Measurements from ENCODE around the gene ZBTB16. TPM values are rescaled to one million over a fixed set of nuclear protein-coding genes. Genes with fewer than 3 reads are reported as not detected.

Gene ZBTB16
- total RNA-seq, 2 experiments from 2014 or later, result 3.0 to 4.6 TPM

- ATAC-seq, result no peak
- no peak for DNase-seq
- intact Hi-C loops (cut with DNase I, micrococcal nuclease), result no loop called here
- H3K27me3 Mint-ChIP-seq, result no peaks in the 10 kb centered on the region
- H3K36me3 Mint-ChIP-seq (ENCODE audit: low read depth), result peaks cover 2% of the 10 kb centered on the region
- ChIA-PET POLR2A (no interaction called here), CTCF (interaction anchor here (1.2 kb wide), 1 partner anchor 18 kb away, joined by 3 read pairs; no protein-coding TSS in a partner anchor)
- no peaks in the 10 kb centered on the region for H3K4me1 Mint-ChIP-seq
- no peaks in the 10 kb centered on the region for H3K9me3 Mint-ChIP-seq (ENCODE audit: low read depth)
- H3K27ac Mint-ChIP-seq, result no peak overlapping the region
- no peak overlapping the region for H3K4me3 Mint-ChIP-seq
These were observed 185.3 kb downstream of the ZBTB16 start for GRCh38 chr11:114244726-114245394.

GRCh38 chr11:114246321-114247069 lies 187.0 kb downstream of the ZBTB16 start:
- CTCF ChIA-PET, result interaction anchor here (0.8 to 1.8 kb wide), 4 partner anchors 14 to 1458 kb away, joined by 3 to 5 read pairs (median 4); no protein-coding TSS in a partner anchor
- POLR2A ChIA-PET, result no interaction called here
- DNase-seq (no peak), ATAC-seq (no peak)
- H3K4me3 Mint-ChIP-seq, result no peak overlapping the region
- intact Hi-C loops (cut with DNase I, micrococcal nuclease), result no loop called here
- H3K27ac Mint-ChIP-seq, result no peak overlapping the region
- H3K36me3 Mint-ChIP-seq (ENCODE audit: low read depth), result peaks cover 2% of the 10 kb centered on the region
- H3K4me1 Mint-ChIP-seq, result no peaks in the 10 kb centered on the region
- H3K9me3 Mint-ChIP-seq (ENCODE audit: low read depth), result no peaks in the 10 kb centered on the region
- H3K27me3 Mint-ChIP-seq, result no peaks in the 10 kb centered on the region

GRCh38 chr11:114247070-114247789 lies 187.7 kb downstream of the ZBTB16 start:
- ATAC-seq, result no peak

GRCh38 chr11:114250180-114250579 lies 190.7 kb downstream of the ZBTB16 start:
- Mint-ChIP-seq H3K27ac (no peak overlapping the region), H3K9me3 (ENCODE audit: low read depth) (no peaks in the 10 kb centered on the region), H3K27me3 (no peaks in the 10 kb centered on the region), H3K36me3 (ENCODE audit: low read depth) (peaks cover 2% of the 10 kb centered on the region), H3K4me1 (no peaks in the 10 kb centered on the region), H3K4me3 (no peak overlapping the region)
- ChIA-PET CTCF (interaction anchor here (0.6 to 4.7 kb wide), 2 partner anchors 12 to 16 kb away, joined by 3 to 36 read pairs; no protein-coding TSS in a partner anchor), POLR2A (no interaction called here)
- no peak for DNase-seq
- ATAC-seq, result no peak
- intact Hi-C loops (cut with DNase I, micrococcal nuclease), result no loop called here

More at GRCh38 chr11:114247070-114247789, 187.7 kb downstream of the ZBTB16 start:
- Mint-ChIP-seq H3K4me1 (no peaks in the 10 kb centered on the region), H3K27me3 (no peaks in the 10 kb centered on the region), H3K9me3 (ENCODE audit: low read depth) (no peaks in the 10 kb centered on the region), H3K27ac (no peak overlapping the region), H3K36me3 (ENCODE audit: low read depth) (peaks cover 2% of the 10 kb centered on the region), H3K4me3 (no peak overlapping the region)
- POLR2A ChIA-PET, result no interaction called here
- no peak for DNase-seq
- intact Hi-C loops (cut with DNase I, micrococcal nuclease), result no loop called here
- CTCF ChIA-PET, result interaction anchor here (1.8 kb wide), 1 partner anchor 13 kb away, joined by 5 read pairs; no protein-coding TSS in a partner anchor

- no peak overlapping the region for H3K4me3 Mint-ChIP-seq
- no peak for DNase-seq
- peaks cover 2% of the 10 kb centered on the region for H3K36me3 Mint-ChIP-seq (ENCODE audit: low read depth)
- H3K9me3 Mint-ChIP-seq (ENCODE audit: low read depth), result no peaks in the 10 kb centered on the region
- H3K27me3 Mint-ChIP-seq, result no peaks in the 10 kb centered on the region
- intact Hi-C loops (cut with DNase I, micrococcal nuclease), result no loop called here
- POLR2A ChIA-PET, result interaction anchor here (0.6 kb wide), 1 partner anchor 12 kb away, joined by 3 read pairs; no protein-coding TSS in a partner anchor
- no peaks in the 10 kb centered on the region for H3K4me1 Mint-ChIP-seq
- H3K27ac Mint-ChIP-seq, result no peak overlapping the region
- no peak for ATAC-seq
- CTCF ChIA-PET, result interaction anchor here (0.6 to 4.7 kb wide), 3 partner anchors 11 to 17 kb away, joined by 3 to 36 read pairs (median 3); no protein-coding TSS in a partner anchor
These were observed 191.7 kb downstream of the ZBTB16 start for GRCh38 chr11:114250993-114251814.

DNA sequence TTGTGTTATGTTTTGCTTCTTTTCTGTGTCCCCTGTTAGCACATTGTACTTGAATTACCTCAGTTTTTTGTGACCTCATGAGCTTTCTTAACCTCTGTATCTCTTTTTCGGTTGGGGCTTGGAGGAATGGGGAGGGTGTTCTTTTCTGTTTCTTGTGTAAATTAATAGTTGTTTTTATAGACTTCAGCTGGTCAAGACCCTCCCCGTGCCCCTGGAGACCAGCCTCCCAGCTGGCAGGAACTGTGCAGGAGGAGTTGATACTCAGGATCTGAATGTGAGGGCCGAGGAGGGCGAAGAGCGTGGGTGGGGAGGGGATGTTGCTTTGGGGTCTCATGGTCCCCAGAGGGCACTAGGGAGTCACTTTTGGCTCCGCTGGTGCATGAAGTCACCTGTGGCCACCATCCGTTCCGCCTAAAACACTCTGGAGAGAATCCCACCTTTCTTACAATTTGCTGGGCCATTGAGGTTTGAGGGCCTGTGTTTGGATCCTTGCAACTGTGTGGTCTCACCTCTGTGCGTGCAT lies 192.4 kb downstream of the ZBTB16 start:
- Mint-ChIP-seq H3K9me3 (ENCODE audit: low read depth) (no peaks in the 10 kb centered on the region), H3K27ac (no peak overlapping the region), H3K4me3 (no peak overlapping the region), H3K36me3 (ENCODE audit: low read depth) (peaks cover 2% of the 10 kb centered on the region), H3K27me3 (no peaks in the 10 kb centered on the region), H3K4me1 (no peaks in the 10 kb centered on the region)
- DNase-seq (no peak), ATAC-seq (no peak)
- ChIA-PET POLR2A (interaction anchor here (0.6 kb wide), 1 partner anchor 13 kb away, joined by 3 read pairs; no protein-coding TSS in a partner anchor), CTCF (interaction anchor here (4.7 kb wide), 1 partner anchor 10 kb away, joined by 36 read pairs; no protein-coding TSS in a partner anchor)
- intact Hi-C loops (cut with DNase I, micrococcal nuclease), result no loop called here

- Mint-ChIP-seq H3K9me3 (ENCODE audit: low read depth) (no peaks in the 10 kb centered on the region), H3K27me3 (no peaks in the 10 kb centered on the region), H3K4me3 (no peak overlapping the region), H3K36me3 (ENCODE audit: low read depth) (no peaks in the 10 kb centered on the region), H3K27ac (no peak overlapping the region), H3K4me1 (no peaks in the 10 kb centered on the region)
- intact Hi-C loops (cut with DNase I, micrococcal nuclease), result no loop called here
- ChIA-PET CTCF (interaction anchor here (4.7 kb wide), 1 partner anchor 10 kb away, joined by 36 read pairs; no protein-coding TSS in a partner anchor), POLR2A (no interaction called here)
- DNase-seq (no peak), ATAC-seq (no peak)
These were observed 193.3 kb downstream of the ZBTB16 start for GRCh38 chr11:114252767-114253166.

- DNase-seq (no peak), ATAC-seq (no peak)
- H3K36me3 Mint-ChIP-seq (ENCODE audit: low read depth), result no peaks in the 10 kb centered on the region
- no peaks in the 10 kb centered on the region for H3K9me3 Mint-ChIP-seq (ENCODE audit: low read depth)
- no peak overlapping the region for H3K4me3 Mint-ChIP-seq
- H3K27ac Mint-ChIP-seq, result no peak overlapping the region
- no peaks in the 10 kb centered on the region for H3K27me3 Mint-ChIP-seq
- POLR2A ChIA-PET, result no interaction called here
- CTCF ChIA-PET, result interaction anchor here (0.6 to 1.0 kb wide), 2 partner anchors 218 to 227 kb away, joined by 3 to 4 read pairs; no protein-coding TSS in a partner anchor
- intact Hi-C loops (cut with DNase I, micrococcal nuclease), result no loop called here
- no peaks in the 10 kb centered on the region for H3K4me1 Mint-ChIP-seq
These were observed 194.3 kb downstream of the ZBTB16 start for GRCh38 chr11:114253771-114254170.

GRCh38 chr11:114254571-114255146 lies 195.1 kb downstream of the ZBTB16 start:
- H3K4me3 Mint-ChIP-seq, result no peak overlapping the region
- H3K9me3 Mint-ChIP-seq (ENCODE audit: low read depth), result no peaks in the 10 kb centered on the region
- no peaks in the 10 kb centered on the region for H3K36me3 Mint-ChIP-seq (ENCODE audit: low read depth)
- H3K27me3 Mint-ChIP-seq, result no peaks in the 10 kb centered on the region
- ChIA-PET POLR2A (interaction anchor here (0.7 kb wide), 1 partner anchor 1815 kb away, joined by 3 read pairs; no protein-coding TSS in a partner anchor), CTCF (interaction anchor here (0.7 kb wide), 1 partner anchor 262 kb away, joined by 3 read pairs; no protein-coding TSS in a partner anchor)
- intact Hi-C loops (cut with DNase I, micrococcal nuclease), result no loop called here
- ATAC-seq (no peak), DNase-seq (no peak)
- H3K27ac Mint-ChIP-seq, result no peak overlapping the region
- H3K4me1 Mint-ChIP-seq, result no peaks in the 10 kb centered on the region

DNA sequence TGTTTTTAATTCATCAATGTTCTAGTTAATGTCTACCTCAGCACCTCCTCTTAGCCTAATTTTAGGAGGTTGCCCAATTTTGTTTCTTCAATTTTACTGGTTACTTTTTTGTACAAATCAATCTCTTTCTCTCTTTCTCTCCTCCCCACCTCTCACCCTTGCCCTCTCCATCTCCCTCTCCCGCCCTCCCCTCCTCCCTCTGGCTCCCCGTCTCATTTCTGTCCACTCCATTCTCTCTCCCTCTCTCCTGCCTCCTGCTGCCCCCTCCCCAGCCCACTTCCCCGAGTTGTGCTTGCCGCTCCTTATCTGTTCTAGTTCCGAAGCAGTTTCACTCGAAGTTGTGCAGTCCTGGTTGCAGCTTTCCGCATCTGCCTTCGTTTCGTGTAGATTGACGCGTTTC lies 195.8 kb downstream of the ZBTB16 start:
- ATAC-seq (no peak), DNase-seq (no peak)
- POLR2A ChIA-PET, result no interaction called here
- Mint-ChIP-seq H3K27me3 (no peaks in the 10 kb centered on the region), H3K9me3 (ENCODE audit: low read depth) (no peaks in the 10 kb centered on the region), H3K27ac (no peak overlapping the region), H3K4me1 (no peaks in the 10 kb centered on the region), H3K4me3 (no peak overlapping the region), H3K36me3 (ENCODE audit: low read depth) (no peaks in the 10 kb centered on the region)
- CTCF ChIA-PET, result no interaction called here
- intact Hi-C loops (cut with DNase I, micrococcal nuclease), result no loop called here
